ENCODE data around the gene MTR.

Gene MTR

DNA sequence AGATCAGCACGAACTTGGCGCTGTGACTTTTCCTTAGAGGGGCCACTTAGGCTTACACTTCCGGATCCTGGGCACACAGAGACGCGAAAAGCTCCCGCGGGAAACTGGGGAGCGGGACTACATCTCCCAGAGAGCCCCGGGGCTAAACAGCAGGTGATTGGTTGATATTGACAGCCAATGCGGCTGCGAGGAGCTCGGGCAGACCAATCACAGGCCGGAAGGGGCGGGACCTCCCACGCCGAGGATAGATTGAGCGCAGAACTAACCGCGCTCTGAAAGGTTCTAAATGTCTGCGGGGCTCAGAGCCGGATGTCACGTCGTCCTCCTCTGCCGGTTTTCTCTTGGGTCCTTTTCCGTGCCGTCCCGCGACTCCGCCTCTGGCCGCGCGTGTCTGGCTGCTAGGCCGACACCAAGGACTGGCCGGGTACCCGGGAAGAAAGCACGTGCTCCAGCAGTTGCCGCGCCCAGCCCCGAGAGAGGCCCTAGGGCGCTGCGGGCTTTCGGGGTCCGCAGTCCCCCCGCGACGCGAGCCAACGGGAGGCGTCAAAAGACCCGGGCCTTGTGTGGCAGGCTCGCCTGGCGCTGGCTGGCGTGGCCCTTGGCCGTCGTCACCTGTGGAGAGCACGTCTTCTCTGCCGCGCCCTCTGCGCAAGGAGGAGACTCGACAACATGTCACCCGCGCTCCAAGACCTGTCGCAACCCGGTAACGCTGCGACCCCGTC is at the start of gene MTR:
TSS of gene MTR (plus strand) at position 258 of the 722 bp plus-strand sequence. CDS start at position 670, 412 bp downstream.
- DNase-seq: peak; percentile 91

DNA sequence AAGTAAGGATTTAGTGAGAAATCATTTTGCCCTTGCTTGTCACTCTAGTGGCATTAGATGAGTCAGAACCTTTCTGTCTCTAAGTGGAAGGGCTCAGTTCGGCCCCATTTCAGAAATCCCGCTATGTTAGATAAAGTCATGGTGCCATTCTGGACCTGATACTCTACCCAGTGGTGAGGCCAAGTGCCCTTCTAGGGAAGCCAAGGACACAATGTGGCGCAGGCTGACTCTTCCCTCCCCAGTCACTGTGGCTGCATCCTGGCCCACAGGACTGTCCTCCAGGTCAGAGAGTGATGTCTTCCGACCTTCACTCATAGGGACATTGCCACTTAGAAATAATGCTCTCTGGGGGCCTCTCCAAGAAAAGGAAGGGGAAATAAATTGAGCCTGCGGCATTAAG is 48.3 kb upstream of the MTR start:
- no peak for DNase-seq

DNA sequence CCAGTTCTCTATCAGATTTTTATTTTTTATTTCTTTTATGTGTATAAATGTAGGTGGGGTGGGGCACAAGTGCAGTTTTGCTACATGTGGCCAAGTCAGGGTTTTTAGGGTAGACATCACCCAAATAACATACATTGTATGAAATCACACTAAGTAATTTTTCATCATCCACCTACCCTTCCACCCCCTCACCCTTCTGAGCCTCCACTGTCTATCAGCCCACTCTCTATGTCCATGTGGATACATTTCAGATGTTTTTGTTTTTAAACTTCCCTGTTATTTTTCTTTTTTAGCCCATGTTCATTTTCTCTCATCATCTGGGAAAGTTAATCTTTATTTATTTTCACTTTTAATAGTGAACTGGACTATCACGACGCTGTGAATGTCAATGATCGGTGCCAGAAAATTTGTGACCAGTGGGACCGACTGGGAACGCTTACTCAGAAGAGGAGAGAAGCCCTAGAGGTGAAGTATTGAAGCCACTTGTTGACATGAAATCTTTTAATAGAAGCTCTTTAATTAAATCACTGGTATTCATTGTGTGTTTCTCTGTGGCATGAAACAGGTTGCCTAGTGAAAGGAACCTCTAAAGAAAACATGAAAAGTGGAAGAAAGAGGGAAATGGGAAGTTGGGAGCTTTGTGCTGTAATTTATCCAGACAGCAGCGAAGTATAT is 47.6 kb upstream of the MTR start:
- no peak for DNase-seq

DNA sequence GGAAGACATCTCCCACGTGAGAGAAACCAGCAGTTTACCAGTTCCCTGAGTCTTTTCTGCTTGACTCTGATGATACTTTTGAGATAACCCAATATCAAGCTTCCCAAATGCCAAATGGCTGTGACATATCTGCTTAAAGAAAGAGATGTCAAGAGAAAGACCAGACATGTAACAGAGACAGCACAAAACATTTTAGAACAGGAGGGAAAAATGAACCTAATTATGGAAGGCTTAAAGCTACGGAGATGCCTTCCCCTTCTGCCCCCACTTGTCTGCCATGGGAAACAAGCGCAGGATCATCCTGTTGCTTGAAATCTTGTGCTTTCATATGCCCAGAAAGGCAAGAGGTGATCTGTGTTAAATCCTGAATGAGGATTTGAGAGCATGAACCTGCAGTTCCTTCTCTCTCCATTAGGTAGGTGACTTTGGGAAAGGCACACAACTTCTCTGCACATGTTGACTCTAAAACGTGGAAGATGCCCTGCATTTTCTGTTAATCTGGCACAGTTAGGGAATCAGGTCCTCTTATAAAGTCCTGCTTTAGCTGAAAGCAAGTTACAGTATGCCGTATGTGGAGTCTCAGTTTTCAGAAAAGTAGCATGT is 46.7 kb upstream of the MTR start:
- DNase-seq: no peak

DNA sequence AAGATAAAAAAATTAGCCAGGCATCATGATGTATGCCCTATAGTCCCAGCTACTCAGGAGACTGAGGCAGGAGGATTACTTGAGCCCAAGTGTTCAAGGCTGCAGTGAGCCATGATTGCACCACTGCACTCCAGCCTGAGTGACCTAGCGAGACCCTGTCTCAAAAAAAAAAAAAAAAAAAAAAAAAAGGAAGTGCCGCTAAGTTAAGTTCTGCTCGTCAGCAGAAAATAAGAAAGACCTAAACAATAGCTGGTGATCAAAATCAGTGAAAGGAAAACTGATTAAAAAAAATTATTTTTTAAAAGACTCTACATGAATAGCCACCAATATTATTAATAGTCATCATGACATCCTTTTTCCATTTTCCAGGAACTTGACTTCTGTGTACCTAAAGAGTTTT is 44.2 kb upstream of the MTR start:
- DNase-seq: no peak

DNA sequence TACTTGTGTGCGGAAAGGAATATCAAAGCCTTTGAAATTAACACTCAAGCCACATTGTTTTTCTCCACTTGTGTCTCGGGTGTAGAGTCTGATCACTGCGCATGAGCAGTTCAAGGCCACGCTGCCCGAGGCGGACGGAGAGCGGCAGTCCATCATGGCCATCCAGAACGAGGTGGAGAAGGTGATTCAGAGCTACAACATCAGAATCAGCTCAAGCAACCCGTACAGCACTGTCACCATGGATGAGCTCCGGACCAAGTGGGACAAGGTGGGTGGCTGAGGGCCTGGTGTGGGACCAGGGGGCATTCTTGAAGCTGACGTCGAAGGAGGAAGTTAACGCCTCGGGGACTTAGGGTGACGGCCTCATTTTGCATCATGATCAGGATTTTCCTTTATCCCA is 43.7 kb upstream of the MTR start:
- DNase-seq: no peak

DNA sequence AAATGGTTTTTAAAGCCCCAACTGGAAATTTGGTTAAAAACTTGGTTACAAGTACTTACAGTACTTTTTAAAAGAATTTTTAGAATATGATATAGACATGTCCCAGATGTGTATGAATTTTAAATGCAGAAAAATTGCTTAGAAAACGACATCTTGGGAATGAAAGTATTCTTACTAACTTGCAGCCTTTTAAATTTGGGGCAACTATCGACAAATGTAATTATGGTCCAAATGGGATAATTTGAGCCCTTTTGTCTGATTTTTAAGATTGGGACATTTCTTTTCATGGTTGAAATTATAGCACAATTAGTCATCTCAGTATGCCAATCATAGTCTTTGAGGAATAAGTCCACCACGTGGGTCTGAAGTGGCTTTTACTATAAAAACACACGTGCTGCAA is 43.2 kb upstream of the MTR start:
- no peak for DNase-seq

DNA sequence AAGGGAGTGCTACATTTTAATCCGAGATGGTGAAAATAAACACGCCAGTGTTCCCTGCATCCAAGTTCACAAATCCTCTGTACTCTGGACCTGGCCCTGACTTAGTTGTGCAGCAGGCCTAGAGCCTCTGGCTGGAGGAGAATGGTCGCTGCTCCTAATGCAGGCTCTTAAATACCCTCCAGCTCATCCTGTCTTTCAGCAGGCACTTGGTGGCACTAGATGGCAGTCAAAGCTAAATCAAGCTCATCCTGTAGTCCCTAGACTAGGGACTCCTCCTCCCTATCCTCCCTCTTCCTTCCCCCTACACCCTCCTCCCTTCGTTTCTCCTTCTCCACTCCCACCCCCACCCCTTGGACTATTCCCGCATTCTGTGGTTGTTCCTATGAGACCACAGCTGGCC is 41.6 kb upstream of the MTR start:
- no peak for DNase-seq

DNA sequence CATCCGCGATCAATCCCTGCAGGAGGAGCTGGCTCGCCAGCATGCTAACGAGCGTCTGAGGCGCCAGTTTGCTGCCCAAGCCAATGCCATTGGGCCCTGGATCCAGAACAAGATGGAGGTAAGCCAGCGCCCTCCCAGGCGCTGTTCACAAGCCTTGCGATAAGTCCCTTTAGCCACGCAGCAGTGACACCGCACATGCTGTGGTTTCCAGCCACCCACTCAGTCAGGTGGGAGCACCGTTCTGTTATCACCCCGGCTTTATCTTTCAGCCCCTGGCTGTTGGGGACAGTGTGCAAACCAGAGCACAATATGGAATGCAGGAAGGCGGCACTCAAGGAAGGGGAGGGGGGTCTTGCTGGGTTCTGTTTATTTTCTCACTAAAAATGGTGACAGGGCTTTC is 41.1 kb upstream of the MTR start:
- no peak for DNase-seq

DNA sequence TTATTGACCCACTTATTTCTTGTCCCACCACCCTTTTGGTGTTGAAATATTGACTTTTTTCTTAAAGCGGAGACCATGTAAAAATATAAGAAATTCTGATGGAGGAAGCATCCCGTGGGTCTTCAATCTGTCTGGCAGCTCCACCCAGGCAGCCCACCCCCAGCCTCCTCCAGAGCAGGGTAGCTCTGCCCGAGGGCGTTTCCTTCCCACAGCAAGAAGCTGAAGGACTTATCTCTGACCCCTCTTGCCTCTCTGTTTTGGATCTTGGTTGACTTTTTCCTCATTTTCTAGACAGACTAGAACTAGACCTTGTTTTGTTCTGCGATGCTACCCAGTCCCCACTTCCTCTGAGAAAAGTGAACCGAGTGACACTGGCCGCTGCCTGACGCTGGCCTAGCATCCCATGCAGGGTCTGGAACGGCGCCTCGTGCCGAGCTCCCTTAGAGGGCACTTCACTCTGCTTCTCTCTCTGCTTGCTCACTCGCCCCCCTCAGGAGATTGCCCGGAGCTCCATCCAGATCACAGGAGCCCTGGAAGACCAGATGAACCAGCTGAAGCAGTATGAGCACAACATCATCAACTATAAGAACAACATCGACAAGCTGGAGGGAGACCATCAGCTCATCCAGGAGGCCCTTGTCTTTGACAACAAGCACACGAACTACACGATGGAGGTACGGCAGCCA is 40.4 kb upstream of the MTR start:
- no peak for DNase-seq

DNA sequence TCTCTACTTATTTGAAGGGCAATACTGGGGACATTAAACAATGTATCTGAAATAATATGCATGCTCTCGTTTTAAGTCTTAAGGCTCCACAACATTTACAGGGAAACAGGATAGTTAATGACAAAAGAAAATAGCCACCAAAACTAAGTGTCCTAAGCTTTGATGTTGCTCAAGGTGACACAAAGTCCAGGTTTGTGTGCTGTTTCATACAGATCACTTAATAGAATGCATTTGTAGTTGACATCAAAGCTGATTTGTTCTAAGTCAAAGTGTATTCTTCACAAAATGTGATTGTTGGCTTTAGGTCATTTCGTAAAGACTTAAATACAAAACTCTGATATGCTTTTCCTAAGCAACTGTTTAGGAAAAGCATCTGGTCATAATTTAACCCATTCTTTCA is 37.5 kb upstream of the MTR start:
- DNase-seq: no peak

DNA sequence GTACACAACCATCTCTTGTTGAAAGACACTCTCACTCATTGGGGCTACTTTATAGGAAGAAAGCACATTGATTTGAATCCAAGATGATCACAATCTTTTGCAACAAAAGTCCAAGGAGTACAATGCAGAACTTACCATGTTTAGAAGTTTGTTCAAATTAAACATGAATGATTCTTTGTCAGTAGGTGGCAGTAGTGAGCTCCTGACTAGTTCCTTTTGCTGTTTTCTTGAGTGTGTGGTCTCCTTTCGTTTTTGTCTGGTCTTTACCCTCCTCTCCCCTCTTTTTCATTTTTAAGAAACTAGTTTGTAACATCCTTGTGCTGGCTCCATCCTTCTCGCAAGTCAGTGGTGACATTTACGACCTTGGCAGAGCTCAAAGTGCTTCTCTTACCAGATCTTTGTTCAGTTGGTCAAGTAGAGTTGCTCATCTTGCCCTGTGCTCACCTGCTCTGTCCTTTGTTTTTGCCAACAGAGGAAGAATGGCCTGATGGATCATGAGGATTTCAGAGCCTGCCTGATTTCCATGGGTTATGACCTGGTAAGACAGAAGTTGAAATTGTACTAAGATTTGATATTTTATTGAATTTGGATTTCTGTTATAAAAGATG is 35.7 kb upstream of the MTR start:
- peak; percentile 10 for DNase-seq

DNA sequence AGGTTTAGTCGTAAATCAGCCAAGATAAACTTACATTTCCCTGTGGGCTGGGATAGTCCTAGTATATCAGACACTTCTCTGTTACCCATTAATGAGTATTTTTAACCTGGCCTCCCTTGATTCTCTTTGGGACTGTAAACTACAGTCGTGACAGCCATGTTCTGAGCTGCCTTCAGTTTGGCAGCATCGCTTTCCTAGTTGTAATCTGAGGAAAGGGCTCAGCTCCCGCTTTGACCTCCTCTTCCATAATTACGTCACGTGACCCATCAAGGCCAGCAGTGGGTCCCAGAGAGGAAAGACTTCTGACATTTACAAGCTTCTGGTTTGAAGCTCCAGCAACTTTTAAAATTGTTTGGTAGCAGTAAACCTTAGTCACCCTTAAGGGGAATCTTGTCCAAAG is 34.6 kb upstream of the MTR start:
- DNase-seq: no peak

DNA sequence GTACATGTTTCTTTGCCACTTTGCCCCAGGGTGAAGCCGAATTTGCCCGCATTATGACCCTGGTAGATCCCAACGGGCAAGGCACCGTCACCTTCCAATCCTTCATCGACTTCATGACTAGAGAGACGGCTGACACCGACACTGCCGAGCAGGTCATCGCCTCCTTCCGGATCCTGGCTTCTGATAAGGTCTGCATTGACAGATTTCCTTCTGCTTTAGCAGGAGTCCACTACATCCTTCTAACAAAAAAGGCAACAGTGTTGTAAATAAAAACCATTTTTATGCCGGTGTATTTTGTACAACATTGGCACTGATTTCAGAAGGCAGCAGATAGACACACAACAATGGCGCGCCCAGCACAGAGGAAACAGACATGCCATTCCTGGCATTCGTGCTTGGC is 34.1 kb upstream of the MTR start:
- DNase-seq: no peak

DNA sequence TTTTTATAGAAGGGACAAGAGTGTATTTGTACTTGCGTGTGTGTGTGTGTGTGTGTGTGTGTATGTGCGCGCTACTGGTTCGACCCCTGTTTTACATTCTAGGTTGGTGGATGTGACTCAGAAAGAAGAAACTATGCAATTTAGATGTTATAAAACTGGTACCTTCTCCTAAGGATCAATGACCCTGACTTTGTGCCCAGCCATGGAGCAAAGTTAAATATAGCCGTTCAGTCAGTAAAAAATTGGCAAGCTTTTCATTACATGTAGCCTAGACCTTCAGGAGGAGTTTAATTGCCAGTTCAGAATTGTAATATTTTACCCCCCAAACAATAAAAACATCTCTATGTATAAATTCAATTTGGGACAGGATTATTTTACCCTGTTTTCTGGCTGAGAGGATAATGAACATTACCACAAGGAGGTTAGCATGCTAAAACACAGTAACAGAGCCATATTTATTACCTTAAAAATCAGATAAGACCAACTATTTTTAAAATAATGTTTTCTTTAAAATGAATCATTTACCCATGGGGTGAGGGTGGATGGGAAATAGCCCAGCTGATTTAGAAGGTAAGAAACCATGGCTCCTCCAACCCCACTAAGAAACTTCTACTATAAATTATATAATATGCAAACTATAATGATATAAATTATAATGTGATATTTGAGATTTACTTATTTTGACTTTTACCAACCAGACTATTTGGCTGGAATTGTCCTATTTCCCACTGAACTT is 33.5 kb upstream of the MTR start:
- no peak for DNase-seq

DNA sequence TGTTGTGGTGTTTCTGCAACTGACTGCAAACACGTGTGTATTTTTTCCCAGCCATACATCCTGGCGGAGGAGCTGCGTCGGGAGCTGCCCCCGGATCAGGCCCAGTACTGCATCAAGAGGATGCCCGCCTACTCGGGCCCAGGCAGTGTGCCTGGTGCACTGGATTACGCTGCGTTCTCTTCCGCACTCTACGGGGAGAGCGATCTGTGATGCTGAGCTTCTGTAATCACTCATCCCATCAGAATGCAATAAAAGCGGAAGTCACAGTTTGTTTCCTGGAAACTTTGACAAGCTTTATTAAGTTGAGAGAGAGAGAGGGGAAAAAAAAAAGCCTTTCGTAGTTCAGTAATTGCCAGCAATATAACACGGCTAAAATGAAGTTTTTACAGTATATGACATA is 32.7 kb upstream of the MTR start:
- DNase-seq: no peak

DNA sequence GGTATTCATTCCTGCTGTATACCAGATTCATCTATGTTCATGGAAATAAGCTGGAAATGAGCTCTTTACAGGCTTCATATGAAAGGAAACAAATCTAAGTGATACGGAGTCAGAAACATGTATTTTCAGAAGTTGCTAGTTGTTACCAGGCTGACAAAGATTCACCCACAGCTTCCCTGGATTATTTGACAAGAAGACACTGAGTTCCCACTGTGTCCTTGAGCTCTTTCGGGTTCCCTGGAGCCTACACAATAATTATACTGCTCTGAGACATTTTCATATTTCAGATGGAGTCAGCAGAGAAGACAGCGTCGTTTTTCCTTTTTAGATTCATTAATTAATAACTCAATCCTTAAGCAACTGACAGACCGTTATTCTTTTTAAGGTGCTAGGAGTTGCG is 29.3 kb upstream of the MTR start:
- DNase-seq: no peak

DNA sequence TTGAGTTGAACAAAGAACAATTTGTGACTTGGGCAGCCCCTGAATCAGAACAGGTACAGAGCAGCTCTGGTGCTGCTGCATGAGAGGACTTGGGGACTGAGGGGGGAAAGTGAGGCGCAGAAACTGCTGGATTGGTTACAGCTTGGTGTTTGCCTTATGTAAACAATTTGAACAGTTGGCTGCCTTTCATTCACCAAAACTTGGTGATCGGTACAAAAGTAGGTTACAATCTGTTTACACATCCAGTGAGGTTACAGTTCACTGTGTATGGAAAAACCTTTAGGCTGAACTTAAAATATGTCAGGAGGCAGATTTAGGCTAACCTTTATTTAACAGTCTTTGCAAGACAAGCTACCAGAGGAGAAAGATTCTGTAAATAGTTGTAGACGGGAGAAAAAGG is 28.6 kb upstream of the MTR start:
- DNase-seq: no peak

DNA sequence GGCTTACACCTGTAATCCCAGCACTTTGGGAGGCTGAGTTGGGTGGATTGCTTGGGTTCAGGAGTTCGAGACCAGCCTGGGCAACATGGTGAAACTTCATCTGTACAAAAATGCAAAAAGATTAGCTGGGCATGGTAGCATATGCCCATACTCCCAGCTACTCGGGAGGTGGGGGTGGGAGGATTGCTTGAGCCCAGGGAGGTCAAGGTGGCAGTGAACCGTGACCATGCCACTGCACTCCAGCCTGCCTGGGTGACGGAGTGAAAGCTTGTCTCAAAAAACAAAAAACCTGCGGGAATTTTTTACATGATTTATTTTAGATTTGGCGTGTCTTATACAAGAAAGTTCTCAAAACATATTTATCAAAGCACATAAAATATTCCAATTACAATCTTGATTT is 27.8 kb upstream of the MTR start:
- no peak for DNase-seq

DNA sequence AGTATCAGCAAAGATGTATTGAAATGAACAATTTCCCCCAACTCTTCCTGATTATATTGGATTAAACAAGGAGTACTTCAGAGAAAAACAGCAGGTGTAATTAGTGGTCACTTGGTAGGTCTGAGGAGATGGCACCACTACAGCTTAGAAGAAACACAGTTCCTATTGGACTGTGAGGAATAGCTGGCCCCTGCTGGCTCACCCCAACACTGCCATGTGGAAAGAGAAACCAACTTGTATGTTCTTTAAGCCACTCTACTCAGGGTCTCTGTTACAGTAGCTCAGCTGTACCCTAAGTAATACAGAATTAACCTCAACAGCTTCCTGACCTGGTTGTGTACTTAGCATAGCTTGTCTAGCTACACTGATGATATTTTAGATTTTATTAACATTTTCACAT is 26.5 kb upstream of the MTR start:
- no peak for DNase-seq

DNA sequence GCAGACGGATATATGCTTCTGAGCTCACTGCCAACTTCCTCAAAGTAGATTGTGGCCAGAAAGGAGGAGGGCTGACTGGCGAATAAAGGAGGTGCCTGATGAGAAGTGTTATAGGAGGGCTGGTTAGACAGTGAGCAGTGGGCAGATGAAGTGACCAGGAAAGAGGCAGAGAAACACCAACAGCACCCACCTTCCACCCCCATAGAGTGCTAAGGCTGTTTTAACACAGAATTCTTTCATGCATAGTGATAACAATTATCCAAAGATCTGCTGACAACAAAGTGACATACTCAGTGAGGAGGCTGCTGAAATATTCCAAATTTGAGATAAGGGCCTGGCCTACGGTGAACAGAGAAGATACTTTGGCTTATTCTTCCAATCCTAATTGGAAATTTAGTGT is 21.2 kb upstream of the MTR start:
- no peak for DNase-seq

DNA sequence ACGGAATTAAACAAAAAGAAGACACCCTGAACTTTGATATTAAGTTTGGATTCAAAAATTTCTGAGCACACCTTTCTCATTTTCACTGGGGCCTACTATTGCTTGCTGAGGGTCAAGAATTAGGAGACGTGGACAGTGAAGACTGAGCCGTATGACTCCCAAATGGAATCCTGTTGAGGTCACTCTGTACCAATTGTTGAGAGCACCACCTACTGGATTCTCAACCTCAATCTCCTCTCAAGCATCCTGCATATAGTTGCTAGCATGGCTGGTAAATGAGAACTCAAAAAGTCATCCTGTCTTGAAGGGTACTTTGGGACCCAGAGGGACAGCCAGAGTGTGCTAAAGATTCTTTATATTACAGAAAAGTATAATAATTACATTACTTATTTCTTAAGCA is 20.2 kb upstream of the MTR start:
- DNase-seq: no peak

DNA sequence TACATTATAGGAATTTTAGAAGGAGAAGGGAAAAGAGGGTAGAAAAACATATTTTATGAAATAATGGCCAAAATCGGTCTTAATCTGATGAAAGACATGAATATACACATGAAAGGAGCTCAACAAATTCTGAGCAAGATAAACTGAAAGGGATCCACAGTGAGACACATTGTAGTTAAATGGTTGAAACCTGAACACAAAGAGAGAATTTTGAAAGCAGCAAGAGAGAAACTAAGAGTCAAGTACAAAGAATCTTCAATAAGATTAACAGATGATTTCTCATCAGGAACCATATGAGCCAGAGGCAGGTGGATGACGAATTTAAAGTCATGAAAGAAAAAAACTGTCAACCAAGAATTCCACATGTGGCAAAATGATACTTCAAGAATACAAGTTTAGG is 15.8 kb upstream of the MTR start:
- no peak for DNase-seq

Data from NCI-H526 treated with DMSO at 0.1 percent for 48 hours (cell line).